ENCODE measurements around the gene PLP2.

Gene PLP2

DNA sequence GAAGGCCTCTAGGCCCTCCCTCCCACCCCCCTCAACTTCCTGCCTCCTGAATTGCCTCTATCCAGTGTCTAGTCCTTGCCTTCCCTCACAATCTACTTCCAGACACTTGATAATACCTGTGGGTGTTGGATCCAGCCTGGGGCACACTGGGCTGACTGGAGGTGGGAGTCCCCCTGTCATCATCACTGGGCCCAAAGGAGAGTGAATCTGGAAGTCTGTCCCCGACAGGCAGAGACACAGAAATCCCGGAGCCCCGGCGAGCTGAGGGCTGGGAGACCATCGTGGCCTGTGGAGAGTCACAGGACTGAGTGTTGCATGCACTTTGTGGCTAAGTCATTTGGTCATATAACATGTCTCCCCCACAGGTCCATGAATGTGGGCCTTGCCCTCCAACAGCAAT lies 36.7 kb downstream of the PLP2 start:
- no peaks in the 10 kb centered on the region for H3K4me1 ChIP-seq (ENCODE audit: insufficient read depth, low read length, poor library complexity, severe bottlenecking)
- no peak overlapping the region for H2AFZ ChIP-seq (ENCODE audit: low read length)
- TF ChIP-seq EZH2phosphoT487 (IDR thresholded peaks at IDR 0.05; ENCODE audit: borderline replicate concordance): no peak
- TF ChIP-seq, protein P1, sequence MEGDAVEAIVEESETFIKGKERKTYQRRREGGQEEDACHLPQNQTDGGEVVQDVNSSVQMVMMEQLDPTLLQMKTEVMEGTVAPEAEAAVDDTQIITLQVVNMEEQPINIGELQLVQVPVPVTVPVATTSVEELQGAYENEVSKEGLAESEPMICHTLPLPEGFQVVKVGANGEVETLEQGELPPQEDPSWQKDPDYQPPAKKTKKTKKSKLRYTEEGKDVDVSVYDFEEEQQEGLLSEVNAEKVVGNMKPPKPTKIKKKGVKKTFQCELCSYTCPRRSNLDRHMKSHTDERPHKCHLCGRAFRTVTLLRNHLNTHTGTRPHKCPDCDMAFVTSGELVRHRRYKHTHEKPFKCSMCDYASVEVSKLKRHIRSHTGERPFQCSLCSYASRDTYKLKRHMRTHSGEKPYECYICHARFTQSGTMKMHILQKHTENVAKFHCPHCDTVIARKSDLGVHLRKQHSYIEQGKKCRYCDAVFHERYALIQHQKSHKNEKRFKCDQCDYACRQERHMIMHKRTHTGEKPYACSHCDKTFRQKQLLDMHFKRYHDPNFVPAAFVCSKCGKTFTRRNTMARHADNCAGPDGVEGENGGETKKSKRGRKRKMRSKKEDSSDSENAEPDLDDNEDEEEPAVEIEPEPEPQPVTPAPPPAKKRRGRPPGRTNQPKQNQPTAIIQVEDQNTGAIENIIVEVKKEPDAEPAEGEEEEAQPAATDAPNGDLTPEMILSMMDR (conservative IDR thresholded peaks at IDR 0.05; ENCODE audit: low read length): no peak
- H4K20me1 ChIP-seq (ENCODE audit: insufficient read depth, low read length, poor library complexity, severe bottlenecking): no peaks in the 10 kb centered on the region
- H3K36me3 ChIP-seq (ENCODE audit: insufficient read depth, low read length): no peaks in the 10 kb centered on the region
- no peaks in the 10 kb centered on the region for H3F3A ChIP-seq (ENCODE audit: low read depth)
- peaks cover 14% of the 10 kb centered on the region for H3K27me3 ChIP-seq (ENCODE audit: insufficient read depth, low read length, poor library complexity, severe bottlenecking)
- no peaks in the 10 kb centered on the region for H3K9me3 ChIP-seq (ENCODE audit: insufficient read depth, low read depth, low read length)
- no peaks in the 10 kb centered on the region for H3K9me2 ChIP-seq (replicated peaks; ENCODE audit: low read depth, low read length)
- H3K9ac ChIP-seq (ENCODE audit: low read depth, low read length, poor library complexity, severe bottlenecking): no peak overlapping the region
- no peaks in the 10 kb centered on the region for H3K79me2 ChIP-seq (ENCODE audit: insufficient read depth, low read length)
- no peak overlapping the region for H3K4me3 ChIP-seq (ENCODE audit: low read length, poor library complexity, severe bottlenecking)
- no peak overlapping the region for H3K4me2 ChIP-seq (ENCODE audit: low read depth, low read length, poor library complexity, severe bottlenecking)

DNA sequence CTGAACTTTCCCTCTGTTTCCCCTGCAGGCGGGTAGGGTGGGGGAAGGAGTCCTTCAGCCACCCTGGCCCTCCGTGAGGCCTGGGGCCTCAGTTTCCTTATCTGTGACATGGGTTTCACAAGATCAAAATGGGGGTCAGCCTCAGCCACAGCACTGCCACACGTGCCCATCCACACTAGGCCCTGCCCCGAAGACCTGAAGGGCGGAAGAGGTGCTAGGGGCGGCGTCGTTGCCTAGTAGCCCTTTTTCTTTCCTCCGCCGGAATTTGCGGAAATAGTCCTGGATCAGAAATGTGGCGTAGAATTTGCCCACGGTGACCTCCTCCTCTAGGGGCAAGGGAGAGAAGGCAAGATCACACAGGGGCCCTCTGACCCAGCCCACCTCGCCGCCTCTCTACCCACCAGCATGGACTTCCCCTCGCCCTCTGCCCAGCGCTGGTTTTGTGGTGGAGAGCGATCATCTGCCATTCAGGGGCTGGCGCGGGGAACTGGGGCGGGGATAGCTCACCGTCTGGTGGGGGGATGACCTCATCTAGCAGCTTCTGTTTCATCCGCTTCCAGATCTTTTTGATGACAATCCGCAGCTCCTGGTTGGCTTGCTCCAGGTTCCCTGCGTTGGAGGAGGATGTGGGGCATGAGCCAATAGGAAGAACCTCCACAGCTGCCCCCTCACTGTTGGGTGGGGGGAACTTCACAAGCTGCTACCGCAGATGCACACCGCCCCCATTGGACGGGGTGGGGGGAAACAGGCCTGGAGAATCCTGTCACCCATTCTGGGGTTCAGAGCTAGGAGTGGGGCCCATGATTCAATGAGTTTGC lies 37.9 kb downstream of the PLP2 start:
- H3K9me2 ChIP-seq (replicated peaks; ENCODE audit: low read depth, low read length): no peaks in the 10 kb centered on the region
- peaks cover 1% of the 10 kb centered on the region for H3K27me3 ChIP-seq (ENCODE audit: insufficient read depth, low read length, poor library complexity, severe bottlenecking)
- TF ChIP-seq EZH2phosphoT487 (IDR thresholded peaks at IDR 0.05; ENCODE audit: borderline replicate concordance): no peak
- TF ChIP-seq, protein P1 (conservative IDR thresholded peaks at IDR 0.05; ENCODE audit: low read length): no peak
- no peak overlapping the region for H3K9ac ChIP-seq (ENCODE audit: low read depth, low read length, poor library complexity, severe bottlenecking)
- no peaks in the 10 kb centered on the region for H3K4me1 ChIP-seq (ENCODE audit: insufficient read depth, low read length, poor library complexity, severe bottlenecking)
- H3K9me3 ChIP-seq (ENCODE audit: insufficient read depth, low read depth, low read length): no peaks in the 10 kb centered on the region
- H2AFZ ChIP-seq (ENCODE audit: low read length): no peak overlapping the region
- H3K4me2 ChIP-seq (ENCODE audit: low read depth, low read length, poor library complexity, severe bottlenecking): no peak overlapping the region
- no peaks in the 10 kb centered on the region for H3K79me2 ChIP-seq (ENCODE audit: insufficient read depth, low read length)
- no peaks in the 10 kb centered on the region for H3F3A ChIP-seq (ENCODE audit: low read depth)
- H4K20me1 ChIP-seq (ENCODE audit: insufficient read depth, low read length, poor library complexity, severe bottlenecking): no peaks in the 10 kb centered on the region
- H3K36me3 ChIP-seq (ENCODE audit: insufficient read depth, low read length): no peaks in the 10 kb centered on the region
- no peak overlapping the region for H3K4me3 ChIP-seq (ENCODE audit: low read length, poor library complexity, severe bottlenecking)

- no peaks in the 10 kb centered on the region for H3K9me3 ChIP-seq (ENCODE audit: insufficient read depth, low read depth, low read length)
- no peak overlapping the region for H3K9ac ChIP-seq (ENCODE audit: low read depth, low read length, poor library complexity, severe bottlenecking)
These were observed 38.7 kb downstream of the PLP2 start for GRCh38 chrX:49210406-49210805.

More at GRCh38 chrX:49210406-49210805, 38.7 kb downstream of the PLP2 start:
- Histone ChIP-seq H3K79me2 (ENCODE audit: insufficient read depth, low read length) (no peaks in the 10 kb centered on the region), H4K20me1 (ENCODE audit: insufficient read depth, low read length, poor library complexity, severe bottlenecking) (no peaks in the 10 kb centered on the region), H3K4me2 (ENCODE audit: low read depth, low read length, poor library complexity, severe bottlenecking) (no peak overlapping the region), H3K4me3 (ENCODE audit: low read length, poor library complexity, severe bottlenecking) (no peak overlapping the region), H3K4me1 (ENCODE audit: insufficient read depth, low read length, poor library complexity, severe bottlenecking) (no peaks in the 10 kb centered on the region), H3K9me2 (replicated peaks; ENCODE audit: low read depth, low read length) (no peaks in the 10 kb centered on the region), H3F3A (ENCODE audit: low read depth) (no peaks in the 10 kb centered on the region), H3K36me3 (ENCODE audit: insufficient read depth, low read length) (no peaks in the 10 kb centered on the region), H2AFZ (ENCODE audit: low read length) (no peak overlapping the region), H3K27me3 (ENCODE audit: insufficient read depth, low read length, poor library complexity, severe bottlenecking) (no peaks in the 10 kb centered on the region)
- no peak for TF ChIP-seq EZH2phosphoT487 (IDR thresholded peaks at IDR 0.05; ENCODE audit: borderline replicate concordance)
- TF ChIP-seq, protein P1 (conservative IDR thresholded peaks at IDR 0.05; ENCODE audit: low read length): no peak

All from Loucy (cell line).